NB4 (cell line): ENCODE data around the gene MRPL28.
"Not testable (repeated sequence)": the region's sequence is repeated elsewhere in the genome, so short reads cannot be mapped to it uniquely, and the experiment has no call there.

Experiments used
- DNase-seq: peaks from one replicate; pipeline ENCODE4 v3.0.0; 2010; ENCODE audit warnings: low read depth
- H3K4me3 ChIP-seq: one replicate; pipeline ENCODE4 v1.5.1; 2011; ENCODE audit warnings: mild to moderate bottlenecking, low read depth, low read length, moderate library complexity
- CTCF ChIP-seq: IDR thresholded peaks from one replicate; pipeline ENCODE4 v1.5.1; 2012; ENCODE audit warnings: low read depth, low read length
- MYC ChIP-seq: IDR thresholded peaks from 2 replicates; pipeline ENCODE4 v1.6.1; 2011; ENCODE audit warnings: low read depth, low read length
- POLR2A ChIP-seq: IDR thresholded peaks from 2 replicates; pipeline ENCODE4 v1.6.1; 2011; ENCODE audit warnings: mild to moderate bottlenecking; ENCODE audit not compliant: insufficient read length; ENCODE audit errors: extremely low read depth
- TF ChIP-seq, protein P1 (sequence below): IDR thresholded peaks from 2 replicates; pipeline ENCODE4 v1.6.1; 2011; ENCODE audit warnings: low read depth, low read length

The MRPL28 gene

DNA sequence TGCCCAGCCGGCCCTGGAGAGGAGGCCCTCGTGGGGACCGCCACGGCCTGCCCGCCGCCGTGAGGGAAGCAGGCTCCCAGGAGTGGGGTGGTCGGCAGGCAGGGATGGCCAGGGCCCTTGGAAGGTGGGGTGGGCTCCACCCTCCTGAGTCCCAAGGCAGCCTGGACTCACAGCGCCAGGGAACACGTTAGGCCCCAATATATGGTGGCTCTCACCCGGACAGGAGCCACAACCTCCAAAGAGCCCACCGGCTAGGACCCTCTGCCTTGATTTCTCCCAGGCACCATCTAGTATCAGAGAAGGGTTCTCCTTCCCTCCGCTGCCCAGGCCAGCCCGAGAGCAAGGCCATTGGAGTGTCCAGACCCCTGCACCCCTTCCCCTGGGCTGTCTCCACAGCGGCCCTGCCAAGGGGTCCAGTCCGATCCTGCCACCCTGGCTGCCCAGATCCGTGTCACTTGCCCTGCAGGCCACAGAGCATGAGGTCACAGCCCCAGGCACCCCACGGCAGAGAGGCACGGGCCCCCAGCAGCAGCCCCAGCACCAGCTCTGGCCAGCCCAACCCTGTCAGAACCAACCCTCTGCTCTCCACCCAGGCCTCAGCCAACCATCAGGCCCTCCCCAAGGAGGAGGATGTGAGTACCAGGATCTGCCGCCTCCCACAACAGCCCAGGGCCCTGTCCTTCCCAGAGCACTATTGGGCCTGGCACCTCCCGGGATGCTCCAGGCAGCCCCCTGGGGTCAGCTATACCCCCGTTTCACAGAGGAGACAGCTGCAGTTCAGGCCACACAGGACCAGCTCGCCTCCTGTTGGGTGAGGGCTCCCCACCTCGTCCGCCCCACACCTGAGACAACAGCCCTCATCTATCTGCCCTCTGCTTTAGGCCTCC is 16.7 kb downstream of the MRPL28 start:
- TF ChIP-seq, protein P1, sequence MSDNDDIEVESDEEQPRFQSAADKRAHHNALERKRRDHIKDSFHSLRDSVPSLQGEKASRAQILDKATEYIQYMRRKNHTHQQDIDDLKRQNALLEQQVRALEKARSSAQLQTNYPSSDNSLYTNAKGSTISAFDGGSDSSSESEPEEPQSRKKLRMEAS: no peak
- no peak for TF ChIP-seq CTCF
- TF ChIP-seq MYC: no peak
- no peak for TF ChIP-seq POLR2A
- no peak for DNase-seq
- no peak overlapping the region for H3K4me3 ChIP-seq

DNA sequence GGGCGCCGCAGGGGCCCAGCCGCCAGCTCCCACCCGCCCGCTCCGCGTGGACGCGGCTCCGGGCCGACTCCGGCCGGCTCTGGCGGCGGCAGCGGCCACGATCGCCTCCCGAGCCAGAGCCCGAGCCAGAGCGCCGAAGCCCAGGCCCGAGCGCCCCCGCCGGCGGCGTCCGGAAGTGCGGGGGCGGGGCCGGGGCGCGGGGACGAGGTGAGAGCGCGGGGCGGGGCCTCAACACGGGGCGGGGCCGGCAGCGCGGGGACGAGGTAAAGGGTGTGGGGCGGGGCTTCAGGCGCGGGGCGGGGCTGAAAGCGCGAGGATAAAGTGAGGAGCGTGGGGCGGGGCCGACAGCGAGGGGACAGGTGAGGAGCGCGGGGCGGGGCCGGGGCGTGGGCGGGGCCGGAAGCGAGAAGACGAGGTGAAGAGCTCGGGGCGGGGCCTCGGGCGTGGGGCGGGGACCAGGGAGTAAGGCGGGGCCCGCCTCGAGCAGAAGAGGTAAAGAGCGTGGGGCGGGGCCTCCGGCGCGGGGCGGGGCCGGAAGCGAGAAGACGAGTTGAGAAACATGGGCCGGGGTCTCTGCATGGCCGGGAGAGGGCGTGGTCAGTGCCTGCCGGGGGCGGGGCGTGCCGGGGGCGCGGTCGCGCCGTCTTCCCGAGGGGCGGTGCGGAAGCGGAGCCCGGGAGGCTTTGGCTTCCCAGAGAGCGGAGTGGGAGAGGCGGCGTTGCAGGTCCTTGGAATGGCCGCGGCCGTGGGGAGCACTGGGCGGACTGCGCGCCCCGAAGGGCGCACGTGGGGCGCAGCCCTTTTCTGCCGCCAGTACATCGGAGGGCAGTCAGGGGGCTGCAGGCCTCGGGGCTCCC is 17.6 kb downstream of the MRPL28 start, which contains the start of gene AXIN1:
AXIN1 (minus strand) TSS at position 177 of the 857 bp plus-strand sequence. CDS start 5,698 bp downstream, outside the sequence.
- H3K4me3 ChIP-seq: peak within 1 kb of the TSS; percentile 52
- TF ChIP-seq, protein P1: no peak
- TF ChIP-seq MYC (no peak), POLR2A (peak; percentile 19), CTCF (no peak)
- peak; percentile 89 for DNase-seq

DNA sequence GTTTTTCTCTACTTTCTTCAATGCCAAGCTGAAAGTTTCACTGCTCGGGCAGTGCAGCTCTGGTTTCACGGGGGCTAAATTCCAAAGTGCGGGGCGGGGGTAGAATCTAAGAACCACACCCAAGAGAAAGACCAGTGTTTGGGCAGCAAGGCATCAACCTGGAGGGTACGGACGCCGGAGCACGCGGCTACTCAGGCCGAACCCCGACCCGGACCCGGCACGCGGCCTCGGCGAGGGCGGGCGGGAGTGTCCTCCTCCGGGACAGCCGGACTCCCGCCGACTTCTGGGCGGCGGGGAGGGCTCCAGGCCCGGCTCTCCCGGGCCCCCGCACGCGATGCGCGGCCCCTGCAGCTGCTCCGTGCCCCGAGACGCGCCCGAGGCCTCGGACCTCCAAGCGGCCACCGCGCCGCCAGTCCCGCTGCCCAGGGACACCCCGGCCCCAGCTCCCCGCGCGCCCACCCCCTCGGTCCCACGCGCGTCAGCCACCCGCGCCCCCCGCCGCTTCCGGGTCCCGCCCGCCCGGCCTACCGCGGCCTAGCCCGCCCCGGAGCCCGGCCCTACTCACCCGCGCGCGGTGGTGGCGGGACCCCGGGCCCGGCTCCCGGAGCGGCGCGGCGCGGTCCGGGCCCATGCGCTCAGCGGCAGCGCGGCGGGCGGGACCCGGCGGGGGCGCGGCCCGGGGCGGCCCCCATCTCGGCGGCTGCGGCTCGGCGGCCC is 18.4 kb downstream of the MRPL28 start:
- H3K4me3 ChIP-seq: peak overlapping the region; percentile 52
- TF ChIP-seq POLR2A (no peak), MYC (no peak), CTCF (no peak)
- TF ChIP-seq, protein P1: no peak
- no peak for DNase-seq

DNA sequence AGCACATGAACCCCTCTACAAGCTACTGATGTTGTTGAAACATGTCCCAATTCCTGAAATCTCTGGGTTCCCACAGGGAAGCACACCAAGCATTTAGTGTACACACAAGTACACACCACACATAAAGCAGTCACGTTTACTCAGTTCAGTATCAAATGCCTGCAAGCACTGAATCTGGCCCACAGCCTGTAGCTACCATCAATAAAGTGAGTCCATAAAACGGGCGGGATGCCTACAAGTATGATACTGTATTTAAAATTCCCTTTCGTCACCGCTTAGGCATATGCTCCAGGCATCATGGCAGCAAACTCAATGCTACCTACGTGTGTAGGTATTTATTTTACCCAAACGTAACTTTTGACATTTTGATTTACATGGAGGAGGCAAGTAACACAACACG is 20.1 kb downstream of the MRPL28 start:
- TF ChIP-seq CTCF: no peak
- no peak for TF ChIP-seq POLR2A
- TF ChIP-seq MYC: no peak
- TF ChIP-seq, protein P1: no peak
- DNase-seq: no peak
- no peak overlapping the region for H3K4me3 ChIP-seq

DNA sequence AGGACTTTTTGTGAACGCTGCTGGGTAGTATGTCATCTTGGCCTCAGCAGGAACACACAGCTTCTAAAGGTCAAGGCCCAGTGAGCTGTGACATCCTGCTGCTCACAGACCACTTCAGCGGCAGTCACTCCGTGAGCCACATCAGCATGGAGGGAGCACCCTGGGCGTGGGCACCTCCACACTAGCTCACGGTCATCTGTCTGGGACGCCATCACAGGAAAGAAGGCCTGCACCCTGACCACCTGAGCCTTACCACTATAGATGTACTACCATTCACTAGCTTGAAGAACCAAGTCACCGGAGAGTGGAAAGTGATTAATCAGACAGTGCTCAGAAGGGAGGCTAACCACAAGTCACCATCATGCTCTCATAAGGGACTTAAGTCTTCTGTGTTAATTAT is 21.1 kb downstream of the MRPL28 start:
- TF ChIP-seq, protein P1: no peak
- DNase-seq: peak; percentile 66
- H3K4me3 ChIP-seq: no peak overlapping the region

GRCh38 chr16:348495-348894 is 21.8 kb downstream of the MRPL28 start:
- DNase-seq, H3K4me3 ChIP-seq: not testable (repeated sequence)
